Fibroblast of gingiva (primary cell): ENCODE results near the gene KRT33A.
A peak's percentile ranks its signal among the peaks of the same experiment; 100 is the strongest.
"Not testable (repeated sequence)": the region's sequence is repeated elsewhere in the genome, so short reads cannot be mapped to it uniquely, and the experiment has no call there.

Source experiments
- DNase-seq: peaks from one replicate; pipeline ENCODE4 v3.0.0-alpha.2; 2011; ENCODE audit warnings: low read depth

The KRT33A gene

DNA sequence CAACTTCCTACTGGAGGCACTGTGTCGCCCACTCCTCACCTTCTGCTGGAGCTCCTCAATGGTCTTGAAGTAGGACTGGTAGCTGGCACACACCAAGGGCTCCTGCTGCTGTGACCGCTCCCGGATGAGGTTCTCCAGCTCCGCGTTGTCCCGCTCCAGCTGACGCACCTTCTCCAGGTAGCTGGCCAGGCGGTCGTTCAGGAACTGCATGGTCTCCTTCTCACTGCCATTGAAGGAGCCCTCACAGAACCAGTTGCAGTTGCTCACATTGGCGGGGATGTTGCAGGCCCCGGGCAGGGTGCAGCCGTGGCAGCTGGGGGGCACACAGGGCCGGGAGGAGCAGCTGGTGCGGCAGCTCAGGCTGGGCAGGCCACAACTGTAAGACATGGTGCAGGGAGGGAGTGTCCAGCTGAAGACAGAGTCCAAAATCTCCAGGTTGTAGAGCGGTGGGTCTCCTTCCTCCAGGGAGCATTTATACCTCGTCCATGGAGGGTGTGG lies at the start of gene KRT33A:
Gene KRT33A (minus strand): TSS at position 448 of the 498 bp plus-strand sequence. CDS start 61 bp downstream, at position 387.
- DNase-seq: not testable (repeated sequence)

- no peak for DNase-seq
Observed at GRCh38 chr17:41396996-41397660, 46.5 kb upstream of the KRT33A start, which contains the start of gene KRT31. Gene KRT31 (minus strand): TSS chr17:41397608. CDS start chr17:41397539, 69 bp downstream.

DNA sequence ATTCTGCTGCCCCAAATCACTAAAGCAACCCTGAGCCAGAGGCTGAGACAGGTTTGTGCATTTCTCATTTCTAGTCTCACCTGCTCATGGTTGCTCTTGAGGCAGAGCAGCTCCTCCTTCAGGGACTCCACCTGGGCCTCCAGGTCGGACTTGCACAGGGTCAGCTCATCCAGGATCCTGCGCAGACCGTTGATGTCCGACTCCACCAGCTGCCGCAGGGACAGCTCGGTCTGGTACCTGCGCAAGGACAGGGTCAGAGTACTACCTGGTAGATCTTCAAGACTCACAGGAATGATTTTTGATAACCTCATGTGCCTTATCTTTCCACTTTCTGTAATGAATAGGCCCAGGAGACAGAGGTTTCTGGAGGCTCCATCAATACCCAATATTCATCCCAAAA lies 45.7 kb upstream of the KRT33A start:
- DNase-seq: no peak

DNA sequence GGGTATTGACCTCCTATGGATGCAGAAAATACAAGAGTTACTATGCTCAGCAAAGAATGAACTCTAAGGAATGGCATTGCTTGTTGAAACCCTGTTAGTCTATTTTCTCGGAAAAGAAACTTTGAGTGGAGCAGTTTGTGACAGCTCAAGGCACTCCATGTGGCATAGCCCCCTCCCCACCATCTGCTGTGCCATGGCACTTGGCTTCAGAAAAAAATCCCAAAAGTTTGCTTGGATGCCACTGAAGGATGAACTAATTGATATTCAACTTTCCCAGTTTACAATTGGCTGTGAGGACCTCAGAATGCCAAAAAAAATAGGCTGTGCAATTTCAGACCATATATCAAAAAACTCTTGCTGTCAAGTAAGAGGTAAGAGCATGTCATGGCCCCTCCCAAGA lies 45.0 kb upstream of the KRT33A start:
- DNase-seq: no peak

DNA sequence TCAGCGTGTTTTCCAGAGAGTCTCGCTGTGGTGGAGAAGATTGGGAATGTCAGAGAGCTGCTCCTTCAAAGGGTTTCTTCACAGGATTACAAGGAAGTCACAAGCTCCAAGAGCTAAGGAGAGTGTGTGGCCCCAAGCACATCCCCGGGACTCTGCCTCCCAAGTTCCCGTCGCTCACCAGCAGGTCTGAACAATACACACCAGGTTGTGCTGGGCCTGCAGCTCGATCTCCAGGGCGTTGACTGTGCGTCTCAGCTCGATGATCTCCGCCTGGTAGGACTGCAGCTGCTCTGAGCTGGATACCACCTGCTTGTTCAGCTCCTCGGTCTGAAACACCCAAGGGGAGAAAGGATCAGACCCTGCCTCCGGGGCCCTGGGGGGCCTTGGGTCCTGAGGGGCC lies 44.4 kb upstream of the KRT33A start:
- not testable (repeated sequence) for DNase-seq

GRCh38 chr17:41394254-41394996 lies 43.8 kb upstream of the KRT33A start:
- no peak for DNase-seq

- DNase-seq: no peak
Observed at GRCh38 chr17:41393826-41394225, 43.2 kb upstream of the KRT33A start.

GRCh38 chr17:41393294-41393693 lies 42.7 kb upstream of the KRT33A start:
- no peak for DNase-seq

DNA sequence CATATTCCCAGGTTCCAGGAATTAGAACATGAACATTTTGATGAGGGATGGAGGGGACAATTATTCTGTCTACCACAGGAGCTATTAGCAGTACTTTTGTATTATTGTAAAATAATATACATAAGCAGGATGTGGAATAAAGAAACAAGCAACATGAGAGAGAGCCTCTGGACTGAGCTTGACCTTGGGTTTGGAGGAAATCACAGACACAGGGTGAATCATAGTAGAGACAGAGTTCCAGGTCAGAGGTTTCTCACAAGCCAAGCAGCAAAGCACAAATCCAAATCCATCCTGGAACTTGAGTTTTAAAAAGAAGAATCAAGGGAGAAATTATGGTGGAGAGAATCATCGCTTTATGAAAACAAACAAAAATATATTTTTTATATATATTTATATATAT lies 41.6 kb upstream of the KRT33A start:
- DNase-seq: peak; percentile 37

- DNase-seq: no peak
Observed at GRCh38 chr17:41391535-41391934, 40.9 kb upstream of the KRT33A start.

DNA sequence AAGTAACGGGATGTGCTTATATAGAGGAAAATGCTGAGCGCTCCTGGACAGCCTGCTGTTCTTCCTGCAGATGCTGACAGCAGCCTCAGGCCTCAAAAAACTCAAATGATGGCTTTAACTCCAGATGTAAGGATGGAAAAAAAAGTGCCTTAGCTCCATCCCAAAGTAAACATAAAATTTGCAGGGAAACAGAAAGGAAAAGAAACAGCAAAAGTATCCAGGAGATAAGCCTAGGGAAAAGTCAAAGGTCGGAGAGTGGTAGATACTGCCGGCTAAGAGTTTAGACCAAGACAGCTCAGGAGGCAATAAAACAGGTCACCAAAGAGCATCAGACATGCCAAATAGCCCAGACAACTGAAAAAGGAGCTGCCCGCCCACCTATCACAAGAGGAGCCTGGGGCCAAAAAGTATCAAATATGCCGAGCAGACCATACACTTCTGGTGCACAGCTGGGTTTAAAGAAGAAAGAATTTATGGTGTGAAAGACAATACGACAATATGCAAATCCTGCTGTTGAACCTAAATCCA lies 39.8 kb upstream of the KRT33A start:
- no peak for DNase-seq

- no peak for DNase-seq
Observed at GRCh38 chr17:41387670-41388069, 37.0 kb upstream of the KRT33A start.

DNA sequence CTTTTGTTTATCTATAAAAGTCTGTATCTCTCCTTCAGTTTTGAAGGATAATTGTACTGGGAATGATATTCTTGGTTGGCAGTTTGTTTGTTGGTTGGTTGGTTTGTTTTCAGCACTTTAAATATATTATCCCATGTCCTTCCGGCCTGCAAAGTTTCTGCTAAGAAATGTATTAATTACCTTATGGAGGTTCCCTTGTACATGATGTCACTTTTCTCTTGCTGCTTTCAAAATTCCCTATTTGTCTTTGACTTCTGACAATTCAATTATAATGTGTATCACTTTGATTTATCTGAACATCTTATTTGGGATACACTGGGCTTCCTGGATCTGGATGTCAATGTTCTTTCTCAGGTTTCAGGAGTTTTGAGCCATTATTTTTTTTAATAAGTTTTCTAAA lies 35.6 kb upstream of the KRT33A start:
- no peak for DNase-seq

- DNase-seq: no peak
Observed at GRCh38 chr17:41383690-41384089, 33.1 kb upstream of the KRT33A start.

DNA sequence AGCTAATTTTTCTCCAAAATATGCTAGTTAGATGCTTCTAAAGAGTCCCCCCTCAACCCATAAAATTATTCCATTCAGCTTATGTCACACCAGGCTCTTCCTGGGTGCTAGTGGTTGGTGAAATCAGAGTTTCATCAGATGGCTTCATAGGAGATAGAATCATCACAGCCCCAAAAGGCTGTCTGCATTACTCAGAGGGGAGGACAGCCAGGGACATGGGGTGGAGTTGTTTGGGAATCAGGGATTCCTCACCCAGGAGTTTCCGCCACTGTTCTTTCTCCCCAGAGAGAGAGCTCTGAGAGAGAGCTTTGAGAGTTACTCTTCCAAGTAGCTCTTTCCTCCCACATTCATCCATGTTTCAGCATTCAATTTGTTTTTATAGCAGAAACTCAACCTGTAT lies 31.8 kb upstream of the KRT33A start:
- peak; percentile 87 for DNase-seq

GRCh38 chr17:41381943-41382342 lies 31.3 kb upstream of the KRT33A start, which contains the start of gene KRT34:
Gene KRT34 (minus strand): TSS chr17:41382306. CDS start chr17:41382246, 60 bp downstream.
- DNase-seq: not testable (repeated sequence)

DNA sequence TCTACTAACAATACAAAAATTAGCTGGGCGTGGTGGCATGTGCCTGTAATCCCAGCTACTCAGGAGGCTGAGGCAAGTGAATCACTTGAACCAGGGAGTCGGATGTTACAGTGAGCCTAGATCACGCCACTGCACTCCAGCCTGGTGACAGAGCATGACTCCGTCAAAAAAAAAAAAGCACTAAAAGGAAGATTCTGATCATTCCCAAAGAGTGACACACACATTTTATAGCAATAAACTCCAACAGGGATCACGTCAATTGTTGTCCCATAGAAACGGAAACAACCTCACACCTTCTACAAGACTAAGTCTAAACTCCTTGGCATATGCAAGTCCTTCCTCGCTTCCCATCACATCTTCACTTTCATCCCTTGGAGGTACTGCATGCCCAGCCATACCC lies 29.5 kb upstream of the KRT33A start:
- DNase-seq: peak; percentile 89

- DNase-seq: peak; percentile 47
Observed at GRCh38 chr17:41377546-41377945, 26.9 kb upstream of the KRT33A start.

DNA sequence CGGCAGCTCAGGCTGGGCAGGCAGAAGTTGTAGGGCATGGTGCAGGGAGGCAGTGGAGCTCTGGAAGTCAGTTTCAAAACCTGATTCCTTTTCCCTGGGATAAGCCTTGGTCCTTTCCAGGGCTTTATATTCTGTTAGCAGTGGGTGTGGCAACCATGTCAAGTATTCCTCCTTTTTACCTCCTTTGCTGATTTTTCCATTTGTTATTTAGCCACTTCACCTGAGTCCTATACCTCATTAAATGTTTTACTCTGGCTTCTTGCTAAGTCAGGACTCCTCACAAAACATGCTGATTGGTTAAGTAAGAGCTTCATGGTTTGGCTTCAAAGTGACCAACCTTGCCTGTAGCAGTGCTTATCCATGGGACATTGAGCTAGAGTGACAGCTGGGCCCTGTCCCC lies 19.1 kb upstream of the KRT33A start, which contains the start of gene KRT33B:
Gene KRT33B (minus strand): TSS at position 101 of the 400 bp plus-strand sequence. CDS start 63 bp downstream, at position 38.
- DNase-seq: no peak

DNA sequence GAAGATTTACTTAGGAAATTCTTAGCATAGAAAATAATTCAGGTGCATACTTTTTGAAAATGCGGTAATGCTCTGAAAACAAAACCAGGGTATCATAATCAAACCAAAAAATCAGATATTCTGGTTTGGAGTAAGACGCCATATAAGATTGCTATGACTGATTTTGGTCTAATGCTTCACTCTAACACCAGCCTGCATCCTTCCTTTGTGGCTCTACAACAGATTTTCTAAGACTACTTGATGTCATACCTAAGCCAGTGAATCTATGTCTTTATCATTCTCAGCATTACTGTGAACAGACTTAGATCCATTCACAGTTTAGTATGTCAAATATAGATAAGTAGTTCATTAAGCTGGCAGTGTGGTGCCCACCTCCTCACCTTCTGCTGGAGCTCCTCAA lies 18.4 kb upstream of the KRT33A start:
- DNase-seq: no peak

- DNase-seq: peak; percentile 76
Observed at GRCh38 chr17:41367426-41368075, 16.9 kb upstream of the KRT33A start.

DNA sequence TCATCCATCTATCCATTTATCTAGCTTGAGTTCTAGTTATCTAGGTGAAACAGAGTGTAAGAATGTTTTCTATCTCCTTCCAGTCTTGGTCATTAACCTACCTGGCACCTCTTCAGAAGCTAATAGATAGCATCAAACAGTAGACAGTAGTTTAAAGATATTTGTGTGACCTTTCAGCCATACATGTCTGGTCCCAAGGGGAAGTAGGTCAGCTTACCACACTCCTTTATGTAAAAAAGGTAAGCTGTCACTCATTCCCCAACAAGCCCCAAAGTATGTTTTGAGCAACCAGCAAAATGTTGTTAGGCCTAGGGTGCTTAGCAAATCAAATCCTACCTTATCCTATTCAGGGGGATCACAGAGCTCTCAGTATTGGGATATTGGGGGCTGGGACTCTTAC lies 15.4 kb upstream of the KRT33A start:
- no peak for DNase-seq
